ENCODE data around the gene SCYGR5. TPM values are rescaled to one million over a fixed set of nuclear protein-coding genes. Genes with fewer than 3 reads are reported as not detected.

SCYGR5 gene
- total RNA-seq, 6 donors from 2014 or later, result not detected

DNA sequence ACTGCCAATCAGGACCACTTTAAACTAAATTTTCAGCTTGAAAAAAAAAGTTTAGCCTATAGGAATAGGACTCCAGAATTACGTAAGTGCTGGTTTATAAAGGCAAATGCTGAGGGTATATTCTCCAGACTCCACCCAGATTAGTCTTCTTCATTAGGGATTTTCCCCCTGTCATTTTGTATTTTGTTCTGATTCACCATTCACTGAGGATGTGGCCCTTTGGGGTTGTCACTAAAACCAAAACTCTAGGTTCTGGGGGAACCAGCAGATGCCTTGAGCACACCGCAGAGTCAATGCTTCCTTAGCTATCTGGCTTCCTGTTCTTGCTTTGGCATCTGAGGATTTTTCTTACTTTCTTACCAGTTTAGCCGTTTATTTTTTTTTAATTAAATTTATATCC is 38.8 kb upstream of the SCYGR5 start:
- 56 to 81% methylated on average over 3 of the region's 3 CpGs for WGBS, 2 donors
- TF ChIP-seq POLR2A (IDR thresholded peaks at IDR 0.05), result no peak
- no peak for TF ChIP-seq POLR2AphosphoS5 (IDR thresholded peaks at IDR 0.05)
- TF ChIP-seq, protein P1, sequence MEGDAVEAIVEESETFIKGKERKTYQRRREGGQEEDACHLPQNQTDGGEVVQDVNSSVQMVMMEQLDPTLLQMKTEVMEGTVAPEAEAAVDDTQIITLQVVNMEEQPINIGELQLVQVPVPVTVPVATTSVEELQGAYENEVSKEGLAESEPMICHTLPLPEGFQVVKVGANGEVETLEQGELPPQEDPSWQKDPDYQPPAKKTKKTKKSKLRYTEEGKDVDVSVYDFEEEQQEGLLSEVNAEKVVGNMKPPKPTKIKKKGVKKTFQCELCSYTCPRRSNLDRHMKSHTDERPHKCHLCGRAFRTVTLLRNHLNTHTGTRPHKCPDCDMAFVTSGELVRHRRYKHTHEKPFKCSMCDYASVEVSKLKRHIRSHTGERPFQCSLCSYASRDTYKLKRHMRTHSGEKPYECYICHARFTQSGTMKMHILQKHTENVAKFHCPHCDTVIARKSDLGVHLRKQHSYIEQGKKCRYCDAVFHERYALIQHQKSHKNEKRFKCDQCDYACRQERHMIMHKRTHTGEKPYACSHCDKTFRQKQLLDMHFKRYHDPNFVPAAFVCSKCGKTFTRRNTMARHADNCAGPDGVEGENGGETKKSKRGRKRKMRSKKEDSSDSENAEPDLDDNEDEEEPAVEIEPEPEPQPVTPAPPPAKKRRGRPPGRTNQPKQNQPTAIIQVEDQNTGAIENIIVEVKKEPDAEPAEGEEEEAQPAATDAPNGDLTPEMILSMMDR (IDR thresholded peaks at IDR 0.05), result no peak
- TF ChIP-seq EP300 (IDR thresholded peaks at IDR 0.05), result no peak
- no peaks in the 10 kb centered on the region for H3K27me3 ChIP-seq
- no peak overlapping the region for H3K4me3 ChIP-seq
- no peaks in the 10 kb centered on the region for H3K36me3 ChIP-seq
- DNase-seq (no peak), ATAC-seq (ENCODE audit: low FRiP score in 2 of 2) (no peak)
- H3K9me3 ChIP-seq, result no peaks in the 10 kb centered on the region
- H3K27ac ChIP-seq, result no peak overlapping the region
- no peaks in the 10 kb centered on the region for H3K4me1 ChIP-seq

DNA sequence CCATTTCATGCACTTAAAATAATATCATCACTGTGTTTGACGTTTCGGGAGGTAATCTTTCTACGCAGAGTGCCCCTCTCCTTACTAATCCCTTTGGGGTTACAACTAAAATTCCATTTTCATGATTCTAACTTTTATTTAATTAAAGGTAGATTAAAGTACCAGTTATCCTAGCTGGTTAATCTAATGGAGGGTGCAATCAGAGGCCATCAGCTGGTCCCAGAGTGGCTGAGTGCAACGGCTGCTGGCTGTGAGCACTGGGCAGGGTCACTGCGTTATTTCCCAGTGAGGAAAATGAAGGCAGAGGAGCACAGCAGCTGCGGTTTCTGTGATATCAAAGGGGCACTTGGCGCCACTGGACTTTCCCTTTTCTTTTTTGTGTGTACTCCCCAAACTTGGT is 37.2 kb upstream of the SCYGR5 start:
- H3K4me3 ChIP-seq, result no peak overlapping the region
- DNase-seq, result no peak
- no peak for TF ChIP-seq EP300 (IDR thresholded peaks at IDR 0.05)
- TF ChIP-seq, protein P1 (IDR thresholded peaks at IDR 0.05), result no peak
- no peak for TF ChIP-seq POLR2AphosphoS5 (IDR thresholded peaks at IDR 0.05)
- TF ChIP-seq POLR2A (IDR thresholded peaks at IDR 0.05), result no peak
- H3K4me1 ChIP-seq, result no peaks in the 10 kb centered on the region
- no peaks in the 10 kb centered on the region for H3K27me3 ChIP-seq
- ATAC-seq (ENCODE audit: low FRiP score in 2 of 2), result no peak
- H3K36me3 ChIP-seq, result no peaks in the 10 kb centered on the region
- no peaks in the 10 kb centered on the region for H3K9me3 ChIP-seq
- WGBS, 2 donors, result 62 to 78% methylated on average over 7 of the region's 7 CpGs
- no peak overlapping the region for H3K27ac ChIP-seq

DNA sequence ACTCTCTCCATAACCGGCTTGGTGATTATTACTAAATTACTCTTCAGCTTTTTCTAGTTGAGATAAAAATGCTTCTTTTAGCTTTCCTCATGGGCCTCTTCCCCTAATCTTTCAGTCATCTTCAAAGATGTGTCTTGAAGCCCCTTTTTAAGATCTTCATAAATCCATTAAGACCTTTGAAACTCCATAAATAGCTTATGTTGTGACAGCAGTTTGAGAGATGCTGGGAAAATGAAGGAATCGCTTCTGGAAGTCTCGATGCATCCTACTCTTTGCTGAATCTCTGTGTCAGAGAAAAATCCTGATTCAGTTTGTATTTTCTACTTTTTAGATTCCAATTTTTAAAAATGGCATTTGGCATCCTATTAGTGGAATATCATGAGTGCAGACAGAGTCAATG is 36.3 kb upstream of the SCYGR5 start:
- WGBS, 2 donors, result 84 to 91% methylated on average over 3 of the region's 3 CpGs
- TF ChIP-seq POLR2A (IDR thresholded peaks at IDR 0.05), result no peak
- TF ChIP-seq EP300 (IDR thresholded peaks at IDR 0.05), result no peak
- TF ChIP-seq, protein P1 (IDR thresholded peaks at IDR 0.05), result no peak
- no peak for TF ChIP-seq POLR2AphosphoS5 (IDR thresholded peaks at IDR 0.05)

DNA sequence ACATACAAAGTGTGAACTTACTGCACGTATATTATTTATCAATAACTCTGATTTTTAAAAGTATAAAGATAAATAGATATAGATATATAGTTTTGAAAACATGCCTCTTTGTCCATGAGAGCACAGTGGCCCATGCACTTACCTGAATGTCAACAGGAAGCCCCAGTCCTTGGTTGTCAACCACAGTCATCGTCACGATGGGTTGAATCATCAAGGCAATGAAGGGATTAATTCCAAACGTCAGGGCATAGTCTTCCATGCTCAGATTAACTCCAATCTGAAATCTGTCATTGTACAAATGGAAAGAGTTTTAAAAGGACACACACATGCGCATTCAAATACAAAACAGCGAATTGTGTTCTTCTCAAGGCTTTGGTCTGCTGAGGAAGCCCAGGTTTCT is 33.8 kb upstream of the SCYGR5 start:
- Histone ChIP-seq H3K9me3 (no peaks in the 10 kb centered on the region), H3K27me3 (no peaks in the 10 kb centered on the region), H3K4me1 (no peaks in the 10 kb centered on the region), H3K4me3 (no peak overlapping the region), H3K36me3 (no peaks in the 10 kb centered on the region), H3K27ac (no peak overlapping the region)
- WGBS, 2 donors, result 80 to 85% methylated on average over 6 of the region's 6 CpGs
- DNase-seq (no peak), ATAC-seq (ENCODE audit: low FRiP score in 2 of 2) (no peak)
- TF ChIP-seq POLR2AphosphoS5 (IDR thresholded peaks at IDR 0.05) (no peak), POLR2A (IDR thresholded peaks at IDR 0.05) (no peak), EP300 (IDR thresholded peaks at IDR 0.05) (no peak)
- TF ChIP-seq, protein P1 (IDR thresholded peaks at IDR 0.05), result no peak

More for the DNA sequence above, 36.3 kb upstream of the SCYGR5 start:
- H3K27me3 ChIP-seq, result no peaks in the 10 kb centered on the region
- H3K4me1 ChIP-seq, result no peaks in the 10 kb centered on the region
- ATAC-seq (ENCODE audit: low FRiP score in 2 of 2) (no peak), DNase-seq (no peak)
- no peak overlapping the region for H3K27ac ChIP-seq
- no peaks in the 10 kb centered on the region for H3K36me3 ChIP-seq
- no peaks in the 10 kb centered on the region for H3K9me3 ChIP-seq
- no peak overlapping the region for H3K4me3 ChIP-seq

DNA sequence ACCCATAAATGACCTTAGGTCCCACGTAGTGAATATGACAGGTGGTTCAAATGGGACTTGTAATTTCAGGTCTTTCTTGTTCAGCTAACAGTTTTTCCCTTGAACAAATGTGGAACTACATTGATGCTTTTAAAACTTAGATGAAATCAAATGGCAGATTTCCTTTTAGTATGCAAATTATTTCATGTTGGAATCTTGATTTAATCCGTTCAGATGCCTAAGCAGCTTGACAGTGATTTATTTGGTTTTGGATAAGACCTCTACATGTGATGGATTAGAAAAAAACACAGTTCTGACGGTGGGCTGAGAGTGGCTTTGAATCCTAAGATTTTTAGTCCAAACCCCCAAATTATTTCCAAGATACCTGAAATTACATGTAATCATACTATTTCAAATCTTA is 32.4 kb upstream of the SCYGR5 start:
- Histone ChIP-seq H3K27ac (no peak overlapping the region), H3K36me3 (no peaks in the 10 kb centered on the region), H3K4me3 (no peak overlapping the region), H3K4me1 (no peaks in the 10 kb centered on the region), H3K9me3 (no peaks in the 10 kb centered on the region), H3K27me3 (no peaks in the 10 kb centered on the region)
- WGBS, 2 donors, result 68 to 69% methylated on average over 3 of the region's 3 CpGs
- DNase-seq (no peak), ATAC-seq (ENCODE audit: low FRiP score in 2 of 2) (no peak)
- TF ChIP-seq, protein P1 (IDR thresholded peaks at IDR 0.05), result no peak
- TF ChIP-seq EP300 (IDR thresholded peaks at IDR 0.05) (no peak), POLR2A (IDR thresholded peaks at IDR 0.05) (no peak), POLR2AphosphoS5 (IDR thresholded peaks at IDR 0.05) (no peak)
